Panc1 (cell line): ENCODE results near the gene FBXL17. TPM values are rescaled to one million over a fixed set of nuclear protein-coding genes. Genes with fewer than 3 reads are reported as not detected.

Experiments
- ATAC-seq: fragments of 200-7000 bp; cut with Tn5 transposase; 2 replicates; pipeline ENCODE4 v1.9.1; 2020; ENCODE audit warnings: mild to moderate bottlenecking, moderate library complexity
- BruUV-seq: library from RNA; stranded (reverse); fragments of 400-500 nt; replicated peaks from 2 replicates; lab custom pipeline; 2021; lab: Mats Ljungman, UMichigan
- CTCF ChIA-PET: fragments of 300-600 bp; sonication (Branson Sonifier 250); formaldehyde crosslinking; loops from one replicate; lab custom pipeline; 2022; ENCODE audit warnings: antibody characterized with exemption; lab: Charles Lee
- POLR2A ChIA-PET: fragments of 300-600 bp; sonication (Branson Sonifier 250); formaldehyde crosslinking; loops from one replicate; lab custom pipeline; 2022; ENCODE audit warnings: antibody characterized with exemption; lab: Charles Lee
- DNase-seq: peaks from one replicate; pipeline ENCODE4 v3.0.0-alpha.2; 2010; ENCODE audit warnings: low read depth, low spot score
- H3K27ac ChIP-seq: 2 replicates; pipeline ENCODE4 v1.5.1; 2011; ENCODE audit warnings: mild to moderate bottlenecking, low read length, inconsistent platforms
- H3K27me3 ChIP-seq: fragments of 200-500 bp; sonication (Bioruptor generic); 2 replicates; pipeline ENCODE4 v1.6.0; 2014; ENCODE audit warnings: low read length, inconsistent platforms; ENCODE audit not compliant: control insufficient read depth, insufficient read depth
- H3K36me3 ChIP-seq: fragments of 200-500 bp; sonication (Bioruptor generic); 2 replicates; pipeline ENCODE4 v1.5.1; 2014; ENCODE audit warnings: inconsistent platforms, mild to moderate bottlenecking, low read length, moderate library complexity; ENCODE audit not compliant: control insufficient read depth, insufficient read depth
- H3K4me1 ChIP-seq: 2 replicates; pipeline ENCODE4 v1.5.1; 2011; ENCODE audit warnings: inconsistent platforms, mild to moderate bottlenecking, low read length, moderate library complexity; ENCODE audit not compliant: control insufficient read depth, insufficient read depth
- H3K4me3 ChIP-seq, 2 experiments: 2 replicates each; pipeline ENCODE4 v1.5.1; 2011 to 2012; ENCODE audit warnings: low read depth in 2 of 2, low read length in 2 of 2, mild to moderate bottlenecking in 2 of 2, inconsistent platforms in 1 of 2, moderate library complexity in 1 of 2
- H3K9me3 ChIP-seq: fragments of 200-500 bp; sonication (Bioruptor generic); 2 replicates; pipeline ENCODE4 v1.5.1; 2014; ENCODE audit warnings: low read depth, mild to moderate bottlenecking, inconsistent platforms, low read length, moderate library complexity; ENCODE audit not compliant: control insufficient read depth, insufficient read depth
- POLR2AphosphoS5 ChIP-seq: IDR thresholded peaks from 2 replicates; pipeline ENCODE4 v1.6.1; 2012; ENCODE audit warnings: mild to moderate bottlenecking, low read depth, low read length, moderate library complexity
- SIN3A ChIP-seq: IDR thresholded peaks from 2 replicates; pipeline ENCODE4 v1.6.1; 2012; ENCODE audit warnings: low read depth, mild to moderate bottlenecking, low read length, moderate library complexity, borderline replicate concordance; ENCODE audit not compliant: insufficient read depth
- TCF7L2 ChIP-seq: IDR thresholded peaks from 2 replicates; pipeline ENCODE4 v1.6.1; 2011; ENCODE audit warnings: mild to moderate bottlenecking, low read depth, low read length, inconsistent platforms
- in situ Hi-C: cut with HindIII; loops from 2 replicates; pipeline ENCODE4 v1.10.0; 2016; ENCODE audit warnings: low sequenced_read_pairs, low pct_unique_long_range_greater_than_20kb
- intact Hi-C: fragments of 100-400 bp; cut with micrococcal nuclease; formaldehyde crosslinking; loops from one replicate; pipeline ENCODE4 v1.10.0; 2022; ENCODE audit not compliant: unreplicated experiment
- total RNA-seq: library from RNA; stranded (reverse); gene quantifications from one replicate; pipeline ENCODE4 v1.2.1, GENCODE V29; 2021; ENCODE audit not compliant: unreplicated experiment
- TF ChIP-seq, protein P1 (sequence below), 2 experiments: IDR thresholded peaks; 2 replicates each; pipeline ENCODE4 v1.6.1; 2011 to 2012; ENCODE audit warnings: low read depth in 2 of 2, control low read depth in 1 of 2, low read length in 1 of 2, mild to moderate bottlenecking in 1 of 2, moderate library complexity in 1 of 2; ENCODE audit not compliant: insufficient read depth in 1 of 2
- TF ChIP-seq, protein P2 (sequence below): fragments of 450-650 bp; IDR thresholded peaks from 2 replicates; pipeline ENCODE4 v1.5.1; 2017; ENCODE audit warnings: mild to moderate bottlenecking

FBXL17 gene
- total RNA-seq, 1 experiment from 2014 or later = 17.4 TPM

DNA sequence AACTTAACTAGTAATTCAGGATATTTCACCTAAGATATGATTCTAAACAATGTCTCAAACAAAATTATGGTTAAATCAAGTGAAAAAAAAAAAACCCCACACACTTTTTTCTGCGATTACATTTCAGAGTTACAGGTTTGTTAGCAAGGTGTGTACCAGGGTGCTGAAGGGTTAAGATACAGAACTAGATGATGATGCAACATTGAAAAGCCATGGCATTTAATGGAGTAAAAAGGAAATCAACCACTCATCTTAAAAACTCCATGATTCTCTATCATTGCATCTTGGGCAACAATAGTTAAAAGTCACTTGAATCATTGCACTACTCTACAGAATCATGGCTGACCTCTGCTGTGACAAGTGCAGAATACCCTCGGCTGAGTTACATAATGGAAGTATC is 440.9 kb downstream of the FBXL17 start:
- TF ChIP-seq POLR2AphosphoS5 = no peak
- TF ChIP-seq TCF7L2 = no peak
- TF ChIP-seq, protein P1, sequence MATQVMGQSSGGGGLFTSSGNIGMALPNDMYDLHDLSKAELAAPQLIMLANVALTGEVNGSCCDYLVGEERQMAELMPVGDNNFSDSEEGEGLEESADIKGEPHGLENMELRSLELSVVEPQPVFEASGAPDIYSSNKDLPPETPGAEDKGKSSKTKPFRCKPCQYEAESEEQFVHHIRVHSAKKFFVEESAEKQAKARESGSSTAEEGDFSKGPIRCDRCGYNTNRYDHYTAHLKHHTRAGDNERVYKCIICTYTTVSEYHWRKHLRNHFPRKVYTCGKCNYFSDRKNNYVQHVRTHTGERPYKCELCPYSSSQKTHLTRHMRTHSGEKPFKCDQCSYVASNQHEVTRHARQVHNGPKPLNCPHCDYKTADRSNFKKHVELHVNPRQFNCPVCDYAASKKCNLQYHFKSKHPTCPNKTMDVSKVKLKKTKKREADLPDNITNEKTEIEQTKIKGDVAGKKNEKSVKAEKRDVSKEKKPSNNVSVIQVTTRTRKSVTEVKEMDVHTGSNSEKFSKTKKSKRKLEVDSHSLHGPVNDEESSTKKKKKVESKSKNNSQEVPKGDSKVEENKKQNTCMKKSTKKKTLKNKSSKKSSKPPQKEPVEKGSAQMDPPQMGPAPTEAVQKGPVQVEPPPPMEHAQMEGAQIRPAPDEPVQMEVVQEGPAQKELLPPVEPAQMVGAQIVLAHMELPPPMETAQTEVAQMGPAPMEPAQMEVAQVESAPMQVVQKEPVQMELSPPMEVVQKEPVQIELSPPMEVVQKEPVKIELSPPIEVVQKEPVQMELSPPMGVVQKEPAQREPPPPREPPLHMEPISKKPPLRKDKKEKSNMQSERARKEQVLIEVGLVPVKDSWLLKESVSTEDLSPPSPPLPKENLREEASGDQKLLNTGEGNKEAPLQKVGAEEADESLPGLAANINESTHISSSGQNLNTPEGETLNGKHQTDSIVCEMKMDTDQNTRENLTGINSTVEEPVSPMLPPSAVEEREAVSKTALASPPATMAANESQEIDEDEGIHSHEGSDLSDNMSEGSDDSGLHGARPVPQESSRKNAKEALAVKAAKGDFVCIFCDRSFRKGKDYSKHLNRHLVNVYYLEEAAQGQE (IDR thresholded peaks at IDR 0.05; ENCODE audit: insufficient read depth in 1 of 2, low read depth in 2 of 2, low read length in 1 of 2) = no peak
- TF ChIP-seq, protein P2, sequence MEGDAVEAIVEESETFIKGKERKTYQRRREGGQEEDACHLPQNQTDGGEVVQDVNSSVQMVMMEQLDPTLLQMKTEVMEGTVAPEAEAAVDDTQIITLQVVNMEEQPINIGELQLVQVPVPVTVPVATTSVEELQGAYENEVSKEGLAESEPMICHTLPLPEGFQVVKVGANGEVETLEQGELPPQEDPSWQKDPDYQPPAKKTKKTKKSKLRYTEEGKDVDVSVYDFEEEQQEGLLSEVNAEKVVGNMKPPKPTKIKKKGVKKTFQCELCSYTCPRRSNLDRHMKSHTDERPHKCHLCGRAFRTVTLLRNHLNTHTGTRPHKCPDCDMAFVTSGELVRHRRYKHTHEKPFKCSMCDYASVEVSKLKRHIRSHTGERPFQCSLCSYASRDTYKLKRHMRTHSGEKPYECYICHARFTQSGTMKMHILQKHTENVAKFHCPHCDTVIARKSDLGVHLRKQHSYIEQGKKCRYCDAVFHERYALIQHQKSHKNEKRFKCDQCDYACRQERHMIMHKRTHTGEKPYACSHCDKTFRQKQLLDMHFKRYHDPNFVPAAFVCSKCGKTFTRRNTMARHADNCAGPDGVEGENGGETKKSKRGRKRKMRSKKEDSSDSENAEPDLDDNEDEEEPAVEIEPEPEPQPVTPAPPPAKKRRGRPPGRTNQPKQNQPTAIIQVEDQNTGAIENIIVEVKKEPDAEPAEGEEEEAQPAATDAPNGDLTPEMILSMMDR = no peak
- no peak for TF ChIP-seq SIN3A
- Histone ChIP-seq H3K4me3 (no peak overlapping the region), H3K27me3 (no peaks in the 10 kb centered on the region), H3K27ac (no peak overlapping the region), H3K36me3 (no peaks in the 10 kb centered on the region), H3K9me3 (no peaks in the 10 kb centered on the region), H3K4me1 (no peaks in the 10 kb centered on the region)
- ATAC-seq (no peak), DNase-seq (no peak)
- in situ Hi-C loops = no loop called here
- POLR2A ChIA-PET = no interaction called here
- CTCF ChIA-PET = no interaction called here
- BruUV-seq = no TSS peak
- intact Hi-C loops = no loop called here

DNA sequence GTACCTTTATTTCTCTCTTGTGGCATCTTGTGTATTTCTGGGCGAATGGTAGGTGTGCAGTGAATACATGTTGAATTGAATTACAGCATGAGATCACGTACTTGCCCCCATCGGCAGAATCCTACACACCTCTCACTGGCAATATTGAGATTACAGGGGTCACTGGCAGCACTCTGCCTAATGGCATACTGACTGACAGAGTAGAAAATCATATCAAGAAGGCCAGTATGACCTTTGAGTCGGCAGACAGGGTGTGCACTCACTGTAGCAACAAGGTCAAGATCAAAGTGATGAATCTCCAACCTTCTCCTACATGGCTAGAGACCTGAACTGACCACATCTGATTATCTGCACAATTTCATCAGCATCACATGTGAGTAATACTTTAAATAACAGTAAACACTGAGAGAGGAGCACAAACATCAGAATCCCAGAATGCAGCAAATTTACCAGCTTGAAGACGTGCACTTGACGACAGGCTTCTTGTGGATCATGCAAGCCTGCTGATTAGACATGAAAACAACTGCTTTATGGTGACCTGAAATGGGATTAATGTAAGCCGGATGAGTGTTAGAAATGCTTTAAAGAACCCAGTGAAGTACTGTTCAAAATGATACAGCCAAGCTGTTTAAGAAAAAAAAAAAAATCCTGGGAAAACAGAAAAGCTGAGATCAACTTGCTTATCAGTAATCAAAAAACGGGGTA is 444.1 kb downstream of the FBXL17 start:
- Histone ChIP-seq H3K27me3 (no peaks in the 10 kb centered on the region), H3K4me3 (no peak overlapping the region), H3K4me1 (no peaks in the 10 kb centered on the region), H3K27ac (no peak overlapping the region), H3K36me3 (no peaks in the 10 kb centered on the region), H3K9me3 (no peaks in the 10 kb centered on the region)
- no peak for DNase-seq
- CTCF ChIA-PET = no interaction called here
- intact Hi-C loops = no loop called here
- no TSS peak for BruUV-seq
- TF ChIP-seq, protein P1 (IDR thresholded peaks at IDR 0.05; ENCODE audit: insufficient read depth in 1 of 2, low read depth in 2 of 2, low read length in 1 of 2) = no peak
- TF ChIP-seq, protein P2 = no peak
- TF ChIP-seq TCF7L2 (no peak), POLR2AphosphoS5 (no peak), SIN3A (no peak)
- in situ Hi-C loops = no loop called here
- POLR2A ChIA-PET = no interaction called here
- no peak for ATAC-seq
